Activated naive CD4-positive, alpha-beta T cell treated with anti-CD3 and anti-CD28 coated beads for 36 hours (primary cell): Measurements from ENCODE around the gene MRPL33. TPM values are rescaled to one million over a fixed set of nuclear protein-coding genes. Genes with fewer than 3 reads are reported as not detected.
"Not testable (repeated sequence)": the region's sequence is repeated elsewhere in the genome, so short reads cannot be mapped to it uniquely, and the experiment has no call there.

Experiments
- CTCF ChIA-PET: fragments of 350-600 bp; sonication (Branson Sonifier 250); formaldehyde crosslinking; loops from one replicate; lab custom pipeline; 2021; ENCODE audit warnings: antibody characterized with exemption; lab: Charles Lee
- DNase-seq: peaks from one replicate; pipeline ENCODE4 v3.0.0-alpha.2; 2020
- H3K27ac Mint-ChIP-seq: one replicate; pipeline ENCODE4 v1.8.0; 2021; ENCODE audit warnings: mild to moderate bottlenecking, mixed read lengths
- H3K27me3 Mint-ChIP-seq: one replicate; pipeline ENCODE4 v1.8.0; 2021; ENCODE audit warnings: low read depth, mixed read lengths
- H3K36me3 Mint-ChIP-seq: one replicate; pipeline ENCODE4 v1.8.0; 2021; ENCODE audit warnings: low read depth, mixed read lengths
- H3K4me1 Mint-ChIP-seq: one replicate; pipeline ENCODE4 v1.8.0; 2021; ENCODE audit warnings: low read depth, mixed read lengths
- H3K4me3 Mint-ChIP-seq: one replicate; pipeline ENCODE4 v1.8.0; 2021; ENCODE audit warnings: mild to moderate bottlenecking, moderate library complexity, mixed read lengths
- H3K9me3 Mint-ChIP-seq: one replicate; pipeline ENCODE4 v1.8.0; 2021; ENCODE audit warnings: mixed read lengths
- intact Hi-C: fragments of 100-400 bp; cut with micrococcal nuclease; formaldehyde crosslinking; loops from one replicate; pipeline ENCODE4 v1.15.1; 2023
- total RNA-seq, 2 experiments: library from RNA; stranded (reverse); gene quantifications; one replicate each; pipeline ENCODE4 v1.2.3, GENCODE V29; 2021

MRPL33 gene
- total RNA-seq, 2 experiments from 2014 or later: 57.4 to 60.5 TPM

DNA sequence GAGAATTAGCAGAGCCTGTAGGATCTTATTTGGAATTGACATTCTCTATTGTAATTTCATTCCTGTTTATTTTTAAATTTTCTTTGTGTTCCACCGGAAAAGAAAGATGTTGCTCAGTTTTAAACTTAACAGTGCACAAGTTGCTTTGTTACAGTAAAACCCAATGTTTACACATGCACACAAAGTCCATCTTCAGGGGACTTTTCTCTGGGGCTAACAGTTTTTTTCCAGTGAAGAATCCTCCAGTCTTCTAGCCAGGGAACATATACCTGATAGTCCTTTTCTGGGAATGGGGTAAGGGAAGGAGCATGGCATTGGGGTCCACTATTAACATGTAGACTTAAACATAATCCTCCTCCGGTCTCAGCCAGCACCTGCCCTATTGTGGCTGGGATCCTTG, 25.2 kb upstream of the MRPL33 start:
- H3K27ac Mint-ChIP-seq: no peak overlapping the region
- no peaks in the 10 kb centered on the region for H3K4me1 Mint-ChIP-seq
- intact Hi-C loops: no loop called here
- CTCF ChIA-PET: no interaction called here
- H3K27me3 Mint-ChIP-seq: peaks cover 9% of the 10 kb centered on the region
- DNase-seq: no peak
- H3K9me3 Mint-ChIP-seq: peaks cover 9% of the 10 kb centered on the region
- H3K36me3 Mint-ChIP-seq: no peaks in the 10 kb centered on the region
- no peak overlapping the region for H3K4me3 Mint-ChIP-seq

DNA sequence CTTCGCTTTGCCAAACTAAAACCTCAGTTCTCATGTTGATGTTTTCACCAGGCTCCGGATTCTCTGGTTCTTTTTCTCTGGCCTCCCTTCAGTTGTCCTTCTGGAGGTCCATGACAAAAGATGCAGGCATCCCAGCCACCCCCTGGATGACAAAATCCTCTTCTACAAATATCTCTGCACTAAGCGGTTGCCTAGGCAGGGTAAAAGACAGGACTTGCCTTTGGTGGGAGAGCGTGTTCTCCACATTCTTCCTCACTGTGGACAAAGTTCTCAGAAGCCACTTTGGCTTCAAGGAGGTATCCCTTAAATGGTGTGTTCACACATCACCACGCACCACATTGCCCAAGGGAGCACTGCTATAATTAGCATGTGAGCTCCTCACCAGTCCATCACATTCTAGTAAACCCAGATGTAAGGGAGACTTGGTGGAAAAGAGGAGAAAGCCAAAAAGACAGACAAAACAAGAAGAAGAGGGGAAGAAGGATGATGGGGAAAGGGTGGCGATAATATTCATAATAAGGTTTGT, 23.6 kb upstream of the MRPL33 start:
- no peak overlapping the region for H3K27ac Mint-ChIP-seq
- CTCF ChIA-PET: no interaction called here
- no peaks in the 10 kb centered on the region for H3K4me1 Mint-ChIP-seq
- no peak overlapping the region for H3K4me3 Mint-ChIP-seq
- intact Hi-C loops: no loop called here
- peaks cover 11% of the 10 kb centered on the region for H3K27me3 Mint-ChIP-seq
- DNase-seq: no peak
- no peaks in the 10 kb centered on the region for H3K36me3 Mint-ChIP-seq
- H3K9me3 Mint-ChIP-seq: peaks cover 9% of the 10 kb centered on the region

DNA sequence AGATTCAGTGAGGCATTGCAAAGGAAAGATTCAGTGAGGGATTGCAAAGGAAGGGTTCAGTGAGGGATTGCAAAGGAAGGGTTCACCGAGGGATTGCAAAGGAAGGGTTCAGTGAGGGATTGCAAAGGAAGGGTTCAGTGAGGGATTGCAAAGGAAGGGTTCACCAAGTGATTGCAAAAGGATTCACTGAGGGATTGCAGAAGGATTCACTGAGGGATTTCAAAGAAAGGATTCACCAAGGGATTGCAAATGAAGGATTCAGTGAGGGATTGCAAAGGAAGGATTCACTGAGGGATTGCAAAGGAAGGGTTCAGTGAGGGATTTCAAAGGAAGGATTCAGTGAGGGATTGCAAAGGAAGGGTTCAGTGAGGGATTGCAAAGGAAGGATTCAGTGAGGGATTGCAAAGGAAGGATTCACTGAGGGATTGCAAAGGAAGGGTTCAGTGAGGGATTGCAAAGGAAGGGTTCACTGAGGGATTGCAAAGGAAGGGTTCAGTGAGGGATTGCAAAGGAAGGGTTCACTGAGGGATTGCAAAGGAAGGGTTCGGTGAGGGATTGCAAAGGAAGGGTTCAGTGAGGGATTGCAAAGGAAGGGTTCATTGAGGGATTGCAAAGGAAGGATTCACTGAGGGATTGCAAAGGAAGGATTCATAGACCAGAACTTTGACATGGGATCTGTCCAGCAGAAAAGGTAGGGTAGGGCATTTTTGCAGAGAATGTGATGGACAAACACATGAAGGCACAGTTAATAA, 22.5 kb upstream of the MRPL33 start:
- CTCF ChIA-PET: not testable (repeated sequence)

DNA sequence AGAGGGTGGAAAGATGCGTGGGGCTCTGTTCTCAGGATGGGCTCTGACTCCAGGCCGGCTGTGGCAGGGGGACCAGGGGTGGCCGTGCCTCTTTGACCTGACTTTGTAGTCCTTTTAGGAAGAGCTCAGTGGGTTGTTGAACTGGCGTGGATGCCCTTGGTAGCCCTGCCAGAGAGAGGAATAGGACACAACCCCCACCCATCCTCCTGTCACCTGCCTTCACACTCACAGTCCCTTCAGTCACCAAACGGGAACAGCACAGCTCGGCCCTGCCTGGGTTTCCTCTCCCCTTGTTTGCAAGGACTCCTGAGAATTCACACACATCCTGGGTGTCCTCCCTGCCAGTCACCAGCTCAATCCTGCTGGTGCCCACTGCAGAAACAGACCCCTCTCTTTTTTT, 20.1 kb upstream of the MRPL33 start:
- H3K4me3 Mint-ChIP-seq: no peak overlapping the region
- H3K9me3 Mint-ChIP-seq: peaks cover 9% of the 10 kb centered on the region
- DNase-seq: no peak
- CTCF ChIA-PET: interaction anchor here (0.7 to 1.3 kb wide), 2 partner anchors 27 to 58 kb away, joined by 3 to 4 read pairs; no protein-coding TSS in a partner anchor
- peaks cover 8% of the 10 kb centered on the region for H3K27me3 Mint-ChIP-seq
- intact Hi-C loops: loop anchor here (10.0 kb wide), 1 partner anchor 813 kb away; no protein-coding TSS in a partner anchor
- H3K4me1 Mint-ChIP-seq: no peaks in the 10 kb centered on the region
- no peak overlapping the region for H3K27ac Mint-ChIP-seq
- H3K36me3 Mint-ChIP-seq: no peaks in the 10 kb centered on the region

More for the DNA sequence above, 22.5 kb upstream of the MRPL33 start:
- H3K27me3 Mint-ChIP-seq: peaks cover 11% of the 10 kb centered on the region
- H3K9me3 Mint-ChIP-seq, H3K36me3 Mint-ChIP-seq, H3K4me1 Mint-ChIP-seq, DNase-seq, H3K4me3 Mint-ChIP-seq, H3K27ac Mint-ChIP-seq, intact Hi-C loops: not testable (repeated sequence)

DNA sequence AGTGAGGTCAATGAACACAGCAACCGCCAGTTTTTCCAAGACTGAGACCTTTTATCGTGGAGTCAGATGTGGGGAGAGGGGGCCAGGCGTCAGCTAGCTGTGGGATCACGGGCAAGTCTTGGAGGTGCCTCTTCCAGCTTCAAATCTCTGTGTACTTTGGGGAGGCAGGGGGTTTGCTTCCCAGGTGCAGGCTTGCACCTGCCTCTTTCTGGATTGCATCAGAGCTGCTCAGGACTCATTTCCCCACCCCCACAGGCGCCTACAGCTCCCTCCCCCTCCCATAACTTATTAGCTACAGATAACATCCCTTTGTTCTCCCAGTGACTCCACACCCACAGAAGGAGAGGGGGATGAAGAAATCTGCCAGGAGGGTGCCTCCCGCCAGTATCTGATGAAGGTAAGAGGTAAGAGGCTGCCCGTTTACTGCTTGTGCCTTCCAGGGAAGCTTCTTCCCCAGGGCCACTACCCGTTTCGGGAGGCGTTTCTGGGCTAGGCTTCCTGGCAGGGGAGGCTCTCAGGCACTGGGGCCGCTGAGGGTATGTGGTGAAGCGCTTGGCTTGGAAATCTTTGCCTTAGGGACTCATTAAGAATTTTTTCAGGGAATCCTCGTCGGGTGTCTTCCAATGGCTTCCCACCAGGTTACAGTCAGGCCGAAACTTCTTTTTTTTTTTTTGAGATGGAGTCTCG, 18.8 kb upstream of the MRPL33 start:
- H3K4me1 Mint-ChIP-seq: no peaks in the 10 kb centered on the region
- no peak for DNase-seq
- intact Hi-C loops: loop anchor here (10.0 kb wide), 1 partner anchor 812 kb away; no protein-coding TSS in a partner anchor
- CTCF ChIA-PET: interaction anchor here (0.6 to 2.3 kb wide), 4 partner anchors 8 to 665 kb away, joined by 3 to 9 read pairs (median 3); no protein-coding TSS in a partner anchor
- no peaks in the 10 kb centered on the region for H3K36me3 Mint-ChIP-seq
- peaks cover 8% of the 10 kb centered on the region for H3K27me3 Mint-ChIP-seq
- no peak overlapping the region for H3K27ac Mint-ChIP-seq
- H3K9me3 Mint-ChIP-seq: peaks cover 9% of the 10 kb centered on the region
- no peak overlapping the region for H3K4me3 Mint-ChIP-seq

DNA sequence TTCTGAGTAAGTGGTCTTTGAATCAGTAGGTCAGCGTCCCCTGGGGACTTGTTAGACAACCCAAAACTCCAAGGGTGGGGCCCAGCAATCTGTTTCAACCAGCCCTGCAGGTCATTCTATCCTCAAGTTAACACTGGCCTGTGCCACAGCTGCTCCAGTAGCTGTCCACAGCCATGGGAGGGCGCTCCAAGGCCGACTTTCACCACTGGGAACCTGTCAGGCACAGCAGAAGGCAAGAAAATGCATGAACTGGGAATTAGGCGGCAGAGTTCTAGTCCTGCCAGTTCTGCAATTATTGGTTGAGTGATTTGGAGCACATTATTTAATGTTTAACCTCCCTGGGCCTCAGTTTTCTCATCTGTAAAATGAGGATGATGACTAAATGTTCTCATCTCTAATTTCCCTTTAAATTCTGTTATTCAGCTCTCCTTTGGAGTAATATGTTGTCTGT, 17.4 kb upstream of the MRPL33 start:
- Mint-ChIP-seq H3K36me3 (no peaks in the 10 kb centered on the region), H3K4me1 (no peaks in the 10 kb centered on the region), H3K4me3 (no peak overlapping the region), H3K27me3 (peaks cover 2% of the 10 kb centered on the region), H3K27ac (no peak overlapping the region), H3K9me3 (no peaks in the 10 kb centered on the region)
- intact Hi-C loops: loop anchor here (1.0 to 10.0 kb wide), 4 partner anchors 51 to 811 kb away; no protein-coding TSS in a partner anchor
- peak; percentile 92 for DNase-seq
- CTCF ChIA-PET: interaction anchor here (0.7 to 2.3 kb wide), 15 partner anchors 10 to 699 kb away, joined by 3 to 11 read pairs (median 4); partner anchors contain the start of gene MRPL33

DNA sequence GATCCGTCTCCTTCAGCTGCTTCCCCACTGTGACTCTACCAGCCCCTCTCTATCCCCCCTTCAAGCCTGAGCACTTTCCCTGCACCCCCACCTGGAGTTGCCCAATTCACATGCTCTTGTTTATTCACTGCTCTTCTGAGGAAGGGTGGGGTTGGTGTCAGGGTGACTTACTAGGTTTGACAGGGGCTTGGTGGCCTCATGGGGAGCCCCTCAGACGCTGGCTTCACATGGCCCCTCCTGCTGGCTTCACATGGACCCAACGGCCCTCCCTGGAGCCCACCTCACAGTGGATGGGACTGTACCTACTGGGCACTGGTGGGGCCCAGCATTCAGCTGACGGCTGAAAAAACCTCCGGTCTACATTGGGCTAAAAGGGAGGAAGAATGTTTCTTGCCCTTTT, 16.7 kb upstream of the MRPL33 start:
- Mint-ChIP-seq H3K36me3 (no peaks in the 10 kb centered on the region), H3K9me3 (no peaks in the 10 kb centered on the region), H3K27ac (no peak overlapping the region), H3K27me3 (peaks cover 2% of the 10 kb centered on the region), H3K4me3 (no peak overlapping the region), H3K4me1 (no peaks in the 10 kb centered on the region)
- DNase-seq: no peak
- CTCF ChIA-PET: interaction anchor here (0.7 to 2.0 kb wide), 11 partner anchors 13 to 698 kb away, joined by 3 to 11 read pairs (median 4); partner anchors contain the start of gene MRPL33
- intact Hi-C loops: loop anchor here (1.0 to 10.0 kb wide), 4 partner anchors 52 to 810 kb away; no protein-coding TSS in a partner anchor

DNA sequence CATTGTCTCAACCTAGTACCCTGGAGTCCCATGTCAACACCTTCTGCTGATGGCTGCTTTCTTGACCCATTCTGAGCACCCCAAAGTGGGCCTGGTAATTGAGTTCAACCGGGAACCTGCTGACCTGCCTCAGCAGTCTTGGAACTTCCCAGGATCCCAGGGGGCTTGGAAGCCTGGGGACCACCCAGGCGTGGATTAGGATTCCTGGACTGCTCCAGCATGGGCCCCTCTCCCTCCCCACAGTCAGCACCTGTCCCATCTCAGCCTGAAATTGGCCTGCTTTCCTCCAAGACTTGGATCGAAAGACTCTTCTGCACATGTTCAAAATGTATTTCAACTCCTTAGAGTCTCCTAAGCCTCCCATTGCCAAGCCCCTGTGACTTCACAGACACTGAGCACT, 15.4 kb upstream of the MRPL33 start:
- H3K27me3 Mint-ChIP-seq: peaks cover 2% of the 10 kb centered on the region
- H3K4me3 Mint-ChIP-seq: no peak overlapping the region
- H3K27ac Mint-ChIP-seq: no peak overlapping the region
- DNase-seq: no peak
- CTCF ChIA-PET: interaction anchor here (1.5 kb wide), 1 partner anchor 52 kb away, joined by 3 read pairs; no protein-coding TSS in a partner anchor
- no peaks in the 10 kb centered on the region for H3K4me1 Mint-ChIP-seq
- intact Hi-C loops: loop anchor here (10.0 kb wide), 1 partner anchor 809 kb away; no protein-coding TSS in a partner anchor
- H3K36me3 Mint-ChIP-seq: no peaks in the 10 kb centered on the region
- no peaks in the 10 kb centered on the region for H3K9me3 Mint-ChIP-seq

DNA sequence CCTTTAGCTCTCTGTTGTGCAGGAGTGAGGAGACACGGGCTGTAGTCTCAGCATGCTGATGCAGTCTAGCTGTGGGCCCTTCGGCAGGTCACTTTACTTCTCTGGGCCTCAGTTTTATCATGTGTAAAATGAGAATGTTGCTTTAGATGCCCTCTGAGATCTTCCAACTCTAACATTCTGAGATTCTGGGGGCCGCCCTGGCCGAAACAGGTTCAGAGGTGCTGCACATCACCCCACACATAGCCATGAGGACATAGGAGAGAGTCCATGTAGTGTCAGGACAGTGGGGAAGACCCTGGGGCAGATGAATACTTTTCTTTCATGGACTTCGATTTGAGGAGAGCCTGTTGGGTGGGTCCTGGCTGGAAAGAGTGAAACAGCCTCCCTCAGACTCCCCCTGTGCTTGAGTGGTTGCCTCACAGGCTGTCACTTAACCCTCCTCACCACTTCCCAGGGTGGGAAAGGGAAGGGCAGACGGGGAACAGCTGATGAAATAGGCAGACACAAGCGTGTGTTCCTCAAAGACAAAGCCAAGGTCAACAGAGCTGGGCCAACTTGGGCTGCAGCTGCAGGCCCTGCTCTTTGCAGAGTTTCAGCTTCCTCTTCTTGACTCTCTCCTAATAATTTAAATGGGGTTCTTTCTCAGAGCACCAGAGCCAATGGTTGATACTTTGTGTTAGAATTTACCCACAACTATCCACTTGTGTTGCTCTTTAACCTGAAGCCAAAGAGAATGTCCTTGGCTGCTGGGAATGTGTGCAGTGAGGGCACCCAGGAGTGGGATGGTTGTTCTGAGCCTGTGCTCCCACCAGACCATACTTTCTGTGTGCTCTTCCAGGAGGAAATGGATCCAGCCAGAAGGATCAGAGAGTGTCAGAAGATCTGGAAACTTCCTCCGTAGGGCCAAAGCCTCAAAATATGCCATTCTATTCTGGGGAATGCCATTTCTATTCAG, 14.7 kb upstream of the MRPL33 start:
- Mint-ChIP-seq H3K9me3 (no peaks in the 10 kb centered on the region), H3K36me3 (no peaks in the 10 kb centered on the region), H3K4me1 (no peaks in the 10 kb centered on the region), H3K4me3 (no peak overlapping the region), H3K27me3 (peaks cover 2% of the 10 kb centered on the region), H3K27ac (no peak overlapping the region)
- intact Hi-C loops: loop anchor here (10.0 kb wide), 1 partner anchor 808 kb away; no protein-coding TSS in a partner anchor
- CTCF ChIA-PET: interaction anchor here (1.5 kb wide), 1 partner anchor 53 kb away, joined by 3 read pairs; no protein-coding TSS in a partner anchor
- no peak for DNase-seq

DNA sequence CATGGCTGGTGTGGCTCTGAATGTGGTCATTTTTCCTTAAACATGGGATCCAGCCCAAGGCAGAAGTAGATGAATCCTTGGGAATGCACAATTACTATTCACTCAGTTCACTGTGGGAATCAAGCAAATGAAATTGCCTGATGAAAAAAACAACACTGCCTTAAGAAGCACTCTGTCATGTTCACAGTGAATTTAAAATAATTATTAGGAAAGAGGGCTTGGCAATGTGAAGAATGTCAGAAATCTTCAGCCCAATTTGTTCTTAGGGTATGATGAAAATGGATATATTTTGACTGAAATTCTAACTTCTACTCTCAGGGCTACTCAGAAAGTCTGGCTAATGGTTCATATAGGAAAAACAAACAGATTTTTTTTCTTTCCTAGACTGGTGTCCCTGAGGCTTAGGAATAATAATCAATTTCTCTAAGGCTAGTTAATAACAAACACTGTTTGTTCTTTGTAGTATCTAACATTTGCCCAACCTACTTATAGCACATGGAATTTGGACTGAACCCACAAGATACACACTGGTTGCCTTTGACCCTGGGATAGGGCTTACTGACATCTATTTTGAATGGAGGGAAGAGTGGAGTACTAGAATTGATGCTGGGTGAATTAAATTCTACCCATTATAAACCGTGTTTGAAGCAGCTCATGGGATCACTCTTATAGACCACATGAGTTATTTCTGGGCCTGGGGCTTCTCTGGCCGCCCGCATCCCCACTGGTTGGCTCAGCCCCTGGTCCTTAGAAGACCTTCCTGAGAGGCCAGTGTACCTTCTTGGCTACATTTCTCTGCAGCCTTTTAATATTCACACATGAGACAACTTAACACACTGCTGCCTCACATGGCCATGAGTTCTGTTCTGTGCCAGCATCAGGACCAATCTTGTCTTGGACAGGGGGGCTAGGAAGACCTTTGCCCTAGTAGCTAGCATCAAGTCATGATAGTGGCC, 8.3 kb upstream of the MRPL33 start:
- Mint-ChIP-seq H3K36me3 (no peaks in the 10 kb centered on the region), H3K4me3 (no peak overlapping the region), H3K9me3 (no peaks in the 10 kb centered on the region), H3K27ac (no peak overlapping the region), H3K4me1 (peaks cover 8% of the 10 kb centered on the region), H3K27me3 (no peaks in the 10 kb centered on the region)
- CTCF ChIA-PET: no interaction called here
- intact Hi-C loops: no loop called here
- DNase-seq: no peak
